ENCODE measurements around the gene TNK2.

- no peak for TF ChIP-seq ZBTB2 (CRISPR knock-in tag; IDR thresholded peaks at IDR 0.05; ENCODE audit: low read depth)
- TF ChIP-seq, protein P1, sequence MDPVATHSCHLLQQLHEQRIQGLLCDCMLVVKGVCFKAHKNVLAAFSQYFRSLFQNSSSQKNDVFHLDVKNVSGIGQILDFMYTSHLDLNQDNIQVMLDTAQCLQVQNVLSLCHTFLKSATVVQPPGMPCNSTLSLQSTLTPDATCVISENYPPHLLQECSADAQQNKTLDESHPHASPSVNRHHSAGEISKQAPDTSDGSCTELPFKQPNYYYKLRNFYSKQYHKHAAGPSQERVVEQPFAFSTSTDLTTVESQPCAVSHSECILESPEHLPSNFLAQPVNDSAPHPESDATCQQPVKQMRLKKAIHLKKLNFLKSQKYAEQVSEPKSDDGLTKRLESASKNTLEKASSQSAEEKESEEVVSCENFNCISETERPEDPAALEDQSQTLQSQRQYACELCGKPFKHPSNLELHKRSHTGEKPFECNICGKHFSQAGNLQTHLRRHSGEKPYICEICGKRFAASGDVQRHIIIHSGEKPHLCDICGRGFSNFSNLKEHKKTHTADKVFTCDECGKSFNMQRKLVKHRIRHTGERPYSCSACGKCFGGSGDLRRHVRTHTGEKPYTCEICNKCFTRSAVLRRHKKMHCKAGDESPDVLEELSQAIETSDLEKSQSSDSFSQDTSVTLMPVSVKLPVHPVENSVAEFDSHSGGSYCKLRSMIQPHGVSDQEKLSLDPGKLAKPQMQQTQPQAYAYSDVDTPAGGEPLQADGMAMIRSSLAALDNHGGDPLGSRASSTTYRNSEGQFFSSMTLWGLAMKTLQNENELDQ (CRISPR knock-in tag; IDR thresholded peaks at IDR 0.05; ENCODE audit: borderline replicate concordance), result no peak
- TF ChIP-seq CHD2 (IDR thresholded peaks at IDR 0.05; ENCODE audit: low read depth, low read length), result no peak
- TF ChIP-seq ZFX (CRISPR knock-in tag; IDR thresholded peaks at IDR 0.05; ENCODE audit: low read depth), result no peak
- no peak for TF ChIP-seq ZNF3 (CRISPR knock-in tag; IDR thresholded peaks at IDR 0.05)
- TF ChIP-seq RFXANK (CRISPR knock-in tag; IDR thresholded peaks at IDR 0.05), result no peak
- no peak for TF ChIP-seq FOXM1 (CRISPR knock-in tag; IDR thresholded peaks at IDR 0.05)
- TF ChIP-seq, protein P2, sequence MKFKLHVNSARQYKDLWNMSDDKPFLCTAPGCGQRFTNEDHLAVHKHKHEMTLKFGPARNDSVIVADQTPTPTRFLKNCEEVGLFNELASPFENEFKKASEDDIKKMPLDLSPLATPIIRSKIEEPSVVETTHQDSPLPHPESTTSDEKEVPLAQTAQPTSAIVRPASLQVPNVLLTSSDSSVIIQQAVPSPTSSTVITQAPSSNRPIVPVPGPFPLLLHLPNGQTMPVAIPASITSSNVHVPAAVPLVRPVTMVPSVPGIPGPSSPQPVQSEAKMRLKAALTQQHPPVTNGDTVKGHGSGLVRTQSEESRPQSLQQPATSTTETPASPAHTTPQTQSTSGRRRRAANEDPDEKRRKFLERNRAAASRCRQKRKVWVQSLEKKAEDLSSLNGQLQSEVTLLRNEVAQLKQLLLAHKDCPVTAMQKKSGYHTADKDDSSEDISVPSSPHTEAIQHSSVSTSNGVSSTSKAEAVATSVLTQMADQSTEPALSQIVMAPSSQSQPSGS (CRISPR knock-in tag; IDR thresholded peaks at IDR 0.05), result no peak
Observed at GRCh38 chr3:195825857-195826804, 82.2 kb downstream of the TNK2 start.
